Brain microvascular endothelial cell (primary cell): ENCODE results near the gene TERT.

Experiments used
- DNase-seq: peaks from one replicate; pipeline ENCODE4 v3.0.0-alpha.2; 2020
- H3K27ac ChIP-seq: fragments of 250-450 bp; sonication (Bioruptor Pico); 2 replicates; pipeline ENCODE4 v1.5.1; 2020; ENCODE audit warnings: mild to moderate bottlenecking, moderate library complexity
- H3K27me3 ChIP-seq: fragments of 250-450 bp; sonication (Bioruptor Pico); replicated peaks from 2 replicates; pipeline ENCODE4 v1.5.1; 2020; ENCODE audit warnings: mild to moderate bottlenecking
- H3K36me3 ChIP-seq: fragments of 250-450 bp; sonication (Bioruptor Pico); replicated peaks from 2 replicates; pipeline ENCODE4 v1.5.1; 2020; ENCODE audit warnings: mild to moderate bottlenecking
- H3K4me3 ChIP-seq: 2 replicates; pipeline ENCODE4 v1.5.1; 2011; ENCODE audit warnings: low read depth, mild to moderate bottlenecking, control low read depth, low read length, moderate library complexity
- in situ Hi-C: cut with HindIII; loops from 2 replicates; pipeline ENCODE4 v1.10.0; 2017; ENCODE audit warnings: low sequenced_read_pairs, low pct_ligation_motif_present
- TF ChIP-seq, protein P1 (sequence below): IDR thresholded peaks from 2 replicates; pipeline ENCODE4 v1.5.1; 2011; ENCODE audit warnings: low read depth, mild to moderate bottlenecking, moderate library complexity, low read length, control low read depth, inconsistent platforms; ENCODE audit errors: missing control alignments

TERT gene

DNA sequence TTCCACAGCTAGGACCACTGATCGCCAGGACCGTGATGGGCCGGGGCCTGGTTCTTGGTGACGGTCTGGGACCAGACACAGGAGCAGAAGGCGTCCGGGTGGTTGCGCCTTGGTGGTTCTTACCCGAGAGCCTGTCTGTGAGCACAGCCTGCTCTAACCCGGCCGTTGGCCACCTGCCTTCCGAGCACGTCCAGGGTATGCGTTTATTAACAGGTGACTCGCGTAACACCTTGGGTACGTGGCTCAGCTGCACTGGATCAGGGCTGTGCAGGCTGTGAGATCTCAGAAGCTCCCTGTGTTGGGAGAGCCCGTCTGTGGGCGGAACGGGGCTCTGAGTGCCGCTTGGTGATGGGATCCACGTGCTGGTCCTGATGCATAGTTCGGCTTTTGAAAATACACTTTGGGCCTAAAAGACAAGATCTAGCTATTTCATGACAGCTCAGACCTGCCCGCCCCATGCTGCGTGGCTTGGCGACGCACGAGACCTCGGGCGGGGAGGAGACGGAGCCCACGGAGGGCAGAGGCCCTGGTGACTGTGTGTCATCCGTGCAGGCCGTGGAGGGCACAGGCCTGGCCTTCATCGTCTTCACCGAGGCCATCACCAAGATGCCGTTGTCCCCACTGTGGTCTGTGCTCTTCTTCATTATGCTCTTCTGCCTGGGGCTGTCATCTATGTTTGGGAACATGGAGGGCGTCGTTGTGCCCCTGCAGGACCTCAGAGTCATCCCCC is 76.4 kb downstream of the TERT start:
- H3K27me3 ChIP-seq = no peaks in the 10 kb centered on the region
- no peak overlapping the region for H3K4me3 ChIP-seq
- no peak overlapping the region for H3K27ac ChIP-seq
- no peaks in the 10 kb centered on the region for H3K36me3 ChIP-seq
- in situ Hi-C loops = loop anchor here (25.0 kb wide), 1 partner anchor 94 kb away; no protein-coding TSS in a partner anchor
- DNase-seq = no peak
- TF ChIP-seq, protein P1, sequence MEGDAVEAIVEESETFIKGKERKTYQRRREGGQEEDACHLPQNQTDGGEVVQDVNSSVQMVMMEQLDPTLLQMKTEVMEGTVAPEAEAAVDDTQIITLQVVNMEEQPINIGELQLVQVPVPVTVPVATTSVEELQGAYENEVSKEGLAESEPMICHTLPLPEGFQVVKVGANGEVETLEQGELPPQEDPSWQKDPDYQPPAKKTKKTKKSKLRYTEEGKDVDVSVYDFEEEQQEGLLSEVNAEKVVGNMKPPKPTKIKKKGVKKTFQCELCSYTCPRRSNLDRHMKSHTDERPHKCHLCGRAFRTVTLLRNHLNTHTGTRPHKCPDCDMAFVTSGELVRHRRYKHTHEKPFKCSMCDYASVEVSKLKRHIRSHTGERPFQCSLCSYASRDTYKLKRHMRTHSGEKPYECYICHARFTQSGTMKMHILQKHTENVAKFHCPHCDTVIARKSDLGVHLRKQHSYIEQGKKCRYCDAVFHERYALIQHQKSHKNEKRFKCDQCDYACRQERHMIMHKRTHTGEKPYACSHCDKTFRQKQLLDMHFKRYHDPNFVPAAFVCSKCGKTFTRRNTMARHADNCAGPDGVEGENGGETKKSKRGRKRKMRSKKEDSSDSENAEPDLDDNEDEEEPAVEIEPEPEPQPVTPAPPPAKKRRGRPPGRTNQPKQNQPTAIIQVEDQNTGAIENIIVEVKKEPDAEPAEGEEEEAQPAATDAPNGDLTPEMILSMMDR = no peak

DNA sequence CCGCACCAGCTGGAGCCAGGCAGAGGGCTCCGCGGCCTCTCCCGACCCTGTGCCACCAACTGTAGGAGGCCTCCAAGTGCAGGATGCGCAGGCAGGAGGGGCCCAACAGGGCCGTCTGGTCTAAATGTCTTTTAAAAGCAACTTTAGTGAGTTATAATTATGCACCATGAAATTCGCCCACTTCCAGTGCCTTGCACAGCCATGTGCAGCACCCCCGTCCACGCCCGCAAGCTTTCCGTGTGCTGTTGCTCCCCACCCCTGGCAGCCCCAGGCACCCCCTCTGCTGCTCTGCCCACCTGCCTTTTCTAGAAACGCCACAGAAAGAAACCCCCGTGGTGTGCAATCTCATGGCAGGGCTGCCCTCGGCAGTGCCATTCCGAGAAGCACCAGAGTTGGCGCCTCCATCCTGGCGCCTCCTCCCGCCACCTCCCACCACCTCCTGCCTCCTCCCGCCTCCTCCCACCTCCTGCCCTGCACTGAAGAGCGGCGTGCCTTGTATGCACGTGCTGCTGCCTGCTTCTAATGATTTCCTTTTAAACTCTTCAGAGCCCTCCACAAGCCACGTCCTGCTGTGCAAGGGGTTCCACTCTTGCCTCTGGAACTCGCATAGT is 77.2 kb downstream of the TERT start:
- DNase-seq = no peak
- in situ Hi-C loops = loop anchor here (25.0 kb wide), 1 partner anchor 95 kb away; no protein-coding TSS in a partner anchor
- no peak overlapping the region for H3K27ac ChIP-seq
- H3K4me3 ChIP-seq = no peak overlapping the region
- TF ChIP-seq, protein P1 = no peak
- H3K36me3 ChIP-seq = no peaks in the 10 kb centered on the region
- no peaks in the 10 kb centered on the region for H3K27me3 ChIP-seq

DNA sequence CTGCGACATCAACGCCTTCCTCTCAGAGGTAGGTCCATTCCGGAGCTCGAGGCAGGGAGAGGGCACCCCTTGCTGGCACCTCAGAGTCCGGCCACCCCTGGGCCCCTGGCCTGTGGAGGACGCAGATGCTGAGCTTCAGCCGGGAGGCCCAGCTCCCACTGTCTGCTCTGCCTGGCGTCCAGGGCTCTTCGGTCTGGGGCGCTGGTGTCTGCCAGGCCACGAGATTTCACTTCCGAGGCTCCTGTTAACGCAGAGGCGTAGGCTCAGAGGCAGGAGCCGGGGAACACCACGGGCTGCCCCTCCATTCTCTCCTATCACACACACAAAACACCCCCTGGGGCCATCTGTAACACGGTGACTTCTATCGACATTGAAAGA is 78.0 kb downstream of the TERT start:
- in situ Hi-C loops = loop anchor here (25.0 kb wide), 1 partner anchor 95 kb away; no protein-coding TSS in a partner anchor
- Histone ChIP-seq H3K36me3 (no peaks in the 10 kb centered on the region), H3K4me3 (no peak overlapping the region), H3K27me3 (no peaks in the 10 kb centered on the region), H3K27ac (no peak overlapping the region)
- TF ChIP-seq, protein P1 = no peak
- DNase-seq = no peak

DNA sequence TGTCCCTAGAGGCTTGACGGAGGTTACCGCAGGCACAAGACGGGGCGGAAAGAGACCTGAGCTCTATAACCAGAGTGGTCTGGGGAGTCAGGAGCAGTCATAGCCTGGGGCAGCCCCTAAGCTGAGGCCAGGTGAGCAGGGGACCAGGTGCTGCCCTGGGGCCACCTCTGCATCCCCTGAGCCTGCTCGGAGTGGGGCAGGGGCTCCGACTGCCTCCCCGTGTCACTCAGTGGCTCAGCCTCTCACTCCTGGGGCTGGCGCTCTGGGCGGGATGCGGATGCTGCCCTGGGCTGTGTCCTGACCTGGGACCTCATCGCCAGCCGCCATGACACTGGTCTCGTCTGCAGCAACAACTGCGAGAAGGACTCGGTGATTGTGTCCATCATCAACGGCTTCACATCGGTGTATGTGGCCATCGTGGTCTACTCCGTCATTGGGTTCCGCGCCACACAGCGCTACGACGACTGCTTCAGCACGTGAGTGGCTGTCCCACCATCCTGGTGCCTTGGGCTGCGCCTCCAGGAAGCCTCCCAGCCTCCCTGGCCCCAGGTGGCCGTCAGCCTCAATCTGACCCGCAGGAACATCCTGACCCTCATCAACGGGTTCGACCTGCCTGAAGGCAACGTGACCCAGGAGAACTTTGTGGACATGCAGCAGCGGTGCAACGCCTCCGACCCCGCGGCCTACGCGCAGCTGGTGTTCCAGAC is 78.5 kb downstream of the TERT start:
- in situ Hi-C loops = loop anchor here (25.0 kb wide), 1 partner anchor 96 kb away; no protein-coding TSS in a partner anchor
- Histone ChIP-seq H3K27ac (no peak overlapping the region), H3K36me3 (no peaks in the 10 kb centered on the region), H3K4me3 (no peak overlapping the region), H3K27me3 (no peaks in the 10 kb centered on the region)
- no peak for DNase-seq
- TF ChIP-seq, protein P1 = no peak

DNA sequence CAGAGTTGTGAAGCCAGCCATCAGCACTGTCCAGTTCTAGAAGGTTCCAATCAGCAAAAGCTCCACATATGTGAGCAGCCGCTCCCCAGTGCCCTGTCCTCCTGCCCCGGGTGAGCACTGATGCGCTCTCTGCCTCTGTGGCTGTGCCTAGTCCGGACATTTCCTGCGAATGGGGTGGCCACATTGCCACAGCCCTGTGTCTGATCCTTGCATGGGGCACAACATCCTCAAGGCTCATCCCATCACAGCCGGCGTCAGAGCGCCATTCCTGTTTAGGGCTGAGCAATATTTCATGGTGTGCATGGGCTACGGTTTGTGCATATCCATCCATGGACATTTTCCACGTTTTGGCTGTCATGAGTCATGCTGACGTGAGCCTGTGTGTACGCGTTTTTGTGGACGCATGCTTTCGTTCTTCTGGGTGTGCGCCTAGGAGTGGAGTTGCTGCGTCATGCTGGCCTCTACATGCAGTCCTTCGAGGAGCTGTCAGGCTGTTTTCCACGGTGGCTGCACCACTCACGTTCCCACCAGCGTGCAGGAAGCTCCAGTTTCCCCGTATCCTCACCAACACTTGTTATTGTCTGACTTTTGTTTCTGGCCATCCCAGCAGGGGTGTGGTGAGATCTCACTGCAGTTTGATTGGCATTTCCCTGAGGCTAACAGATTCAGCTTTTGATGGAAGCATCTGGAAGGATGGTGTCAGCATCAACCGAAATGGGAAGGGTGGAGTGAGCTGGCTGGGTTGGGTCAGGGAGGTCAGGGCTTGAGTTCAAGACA is 79.4 kb downstream of the TERT start:
- TF ChIP-seq, protein P1 = no peak
- H3K4me3 ChIP-seq = no peak overlapping the region
- in situ Hi-C loops = loop anchor here (25.0 kb wide), 1 partner anchor 97 kb away; no protein-coding TSS in a partner anchor
- no peaks in the 10 kb centered on the region for H3K27me3 ChIP-seq
- no peaks in the 10 kb centered on the region for H3K36me3 ChIP-seq
- DNase-seq = no peak
- no peak overlapping the region for H3K27ac ChIP-seq
